NCI-H69 (cell line): ENCODE measurements around the gene CPZ.

Experiments used
- DNase-seq: peaks from one replicate; lab custom pipeline; 2025; lab: John Stamatoyannopoulos, UW

CPZ gene

DNA sequence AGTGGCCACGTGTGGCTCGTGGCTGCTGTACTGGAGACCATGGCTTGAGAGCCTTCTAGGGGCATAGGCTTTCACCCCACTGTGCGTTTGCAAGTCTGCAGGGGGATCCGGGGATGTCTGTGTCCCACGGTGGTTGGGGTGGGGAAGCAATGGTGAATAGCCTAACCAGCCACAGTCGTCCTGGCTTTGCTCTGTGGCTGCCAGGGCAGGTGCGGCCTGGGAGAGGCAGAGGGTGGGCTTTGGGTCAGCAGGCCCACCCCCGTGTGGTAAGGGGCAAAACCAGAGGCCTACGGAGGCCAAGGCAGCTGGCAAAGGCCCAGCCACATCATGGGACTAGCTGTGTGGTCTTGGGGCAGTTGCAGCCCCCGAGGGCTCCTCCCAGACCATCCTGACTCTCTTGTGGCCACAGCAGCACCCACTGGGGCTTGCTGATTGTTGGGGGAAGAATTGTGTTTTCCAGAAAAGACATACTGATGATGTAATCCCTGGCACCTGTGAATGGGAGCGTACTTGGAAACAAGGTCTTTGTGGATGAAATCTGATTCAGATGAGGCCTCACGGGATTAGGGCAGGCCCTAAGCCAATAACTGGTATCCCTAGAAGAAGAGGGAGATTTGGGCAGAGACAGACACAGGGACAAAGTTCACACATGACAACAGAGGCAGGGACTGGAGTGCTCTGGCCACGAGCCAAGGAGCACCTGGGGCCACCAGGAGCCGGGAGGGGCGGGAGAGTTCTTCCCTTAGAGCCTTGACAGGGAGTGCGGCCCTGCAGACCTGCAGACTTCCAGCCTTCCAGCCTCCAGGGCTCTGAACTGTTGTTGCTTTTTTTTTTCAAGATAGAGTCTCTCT is 2.9 kb downstream of the CPZ start:
- DNase-seq, result peak; percentile 88

DNA sequence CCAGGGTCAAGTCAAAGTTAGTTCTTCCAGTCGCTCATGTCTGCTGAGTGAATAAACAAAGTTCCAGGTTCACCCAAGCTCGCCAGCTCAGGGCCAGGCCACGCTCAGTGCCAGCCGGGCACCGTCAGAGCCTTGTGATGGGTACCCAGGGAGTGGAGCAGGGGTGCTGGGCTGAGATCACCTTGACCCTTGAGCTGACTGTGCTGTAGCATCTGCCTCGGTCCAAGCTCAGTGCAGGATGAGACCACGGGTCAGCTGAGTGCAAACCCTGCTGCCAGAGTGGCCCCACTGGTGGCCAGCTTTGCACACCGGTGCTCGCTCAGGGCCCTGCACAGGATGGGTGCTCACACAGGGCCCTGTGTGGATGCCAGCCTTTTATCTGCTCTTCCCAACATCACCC is 4.3 kb downstream of the CPZ start:
- no peak for DNase-seq

DNA sequence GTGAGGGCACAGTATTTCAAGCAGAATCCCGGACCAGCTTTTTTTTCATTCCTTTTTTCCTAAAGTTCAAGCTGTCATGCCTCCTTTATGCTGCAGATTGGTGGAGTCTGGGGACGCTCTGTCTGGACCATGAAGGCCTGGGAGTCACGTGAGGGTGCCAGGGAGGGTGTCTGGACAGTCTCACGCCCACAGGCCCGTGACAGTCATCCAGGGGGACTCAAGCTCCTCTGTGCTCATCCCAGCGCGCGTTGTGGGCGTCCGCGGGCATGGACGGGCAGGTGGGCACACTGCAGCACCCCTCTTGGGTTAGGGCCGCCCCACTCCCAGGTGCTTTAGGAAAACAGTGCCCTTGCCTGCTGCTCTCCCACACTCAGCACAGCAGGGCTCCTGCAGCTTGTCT is 4.8 kb downstream of the CPZ start:
- no peak for DNase-seq

DNA sequence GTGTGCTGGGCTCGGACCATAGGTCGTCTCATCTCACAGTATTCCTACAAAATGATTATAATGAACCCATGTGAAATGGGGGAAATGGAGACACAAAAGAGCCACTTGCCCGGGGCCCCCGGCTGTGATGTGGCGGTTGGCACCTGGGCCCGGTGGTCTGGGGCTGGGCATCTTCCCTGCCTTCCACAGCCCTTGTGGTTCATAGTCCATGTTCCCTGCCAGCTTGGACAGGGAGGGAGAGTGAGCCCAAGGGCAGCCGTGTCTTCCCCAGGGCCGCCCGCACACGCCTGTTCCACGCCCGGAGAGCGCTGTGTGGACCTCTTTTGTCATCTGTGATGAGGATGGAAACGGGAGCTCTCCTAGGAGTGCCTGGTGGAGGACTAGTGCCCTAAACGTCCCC is 5.2 kb downstream of the CPZ start:
- DNase-seq, result no peak

DNA sequence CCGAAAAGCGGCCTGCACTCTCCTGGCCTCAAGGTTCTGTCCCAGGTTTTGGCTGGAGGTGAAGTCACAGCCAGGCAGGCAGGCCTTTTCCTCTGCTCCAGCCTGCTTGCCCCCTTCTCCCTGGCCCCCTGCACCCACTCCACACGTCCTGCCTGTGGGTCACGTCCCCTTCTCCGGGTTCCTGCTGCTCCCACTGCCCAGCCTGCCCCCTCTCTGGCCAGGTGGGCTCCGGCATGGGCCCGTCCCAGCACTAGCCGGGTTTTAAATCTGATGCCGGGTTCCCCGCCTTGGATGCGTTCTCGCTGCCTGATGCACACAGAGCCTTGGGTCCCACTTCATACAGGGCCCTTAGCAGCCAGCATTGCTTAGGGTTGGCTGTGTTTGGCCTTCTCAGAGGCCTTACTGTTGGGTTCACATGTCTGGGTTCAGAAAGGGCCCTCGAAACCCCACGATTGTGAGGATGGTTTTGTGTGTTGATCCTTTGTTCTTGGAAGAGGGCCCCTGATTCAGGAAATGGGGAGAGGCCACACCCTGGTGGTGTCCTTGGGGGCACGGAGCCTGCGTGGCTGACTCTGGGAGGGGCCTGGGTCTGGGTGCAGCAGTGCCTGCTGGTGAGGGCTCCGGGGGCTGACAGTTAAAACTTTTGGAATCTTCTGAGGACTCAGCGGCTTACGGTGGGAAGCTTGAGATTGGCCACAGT is 6.0 kb downstream of the CPZ start:
- DNase-seq, result no peak

DNA sequence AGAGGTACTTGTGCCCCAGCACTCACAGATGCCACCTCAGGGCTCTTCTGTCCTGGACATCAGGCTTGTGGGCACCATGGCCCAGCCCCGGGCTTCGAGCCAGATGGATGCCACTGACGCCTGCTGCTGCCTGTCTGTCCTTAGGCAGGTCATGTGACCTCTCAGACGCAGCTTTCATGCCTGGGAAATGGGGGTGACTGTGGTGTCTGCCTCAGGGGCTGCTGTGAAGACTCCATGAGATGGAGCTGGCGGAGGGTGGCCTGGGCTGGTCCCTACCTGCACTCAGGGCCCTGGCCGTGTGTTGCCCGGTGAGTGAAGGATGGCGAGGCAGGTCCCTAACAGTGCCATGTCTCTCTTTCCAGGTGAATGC is 6.5 kb downstream of the CPZ start:
- no peak for DNase-seq

DNA sequence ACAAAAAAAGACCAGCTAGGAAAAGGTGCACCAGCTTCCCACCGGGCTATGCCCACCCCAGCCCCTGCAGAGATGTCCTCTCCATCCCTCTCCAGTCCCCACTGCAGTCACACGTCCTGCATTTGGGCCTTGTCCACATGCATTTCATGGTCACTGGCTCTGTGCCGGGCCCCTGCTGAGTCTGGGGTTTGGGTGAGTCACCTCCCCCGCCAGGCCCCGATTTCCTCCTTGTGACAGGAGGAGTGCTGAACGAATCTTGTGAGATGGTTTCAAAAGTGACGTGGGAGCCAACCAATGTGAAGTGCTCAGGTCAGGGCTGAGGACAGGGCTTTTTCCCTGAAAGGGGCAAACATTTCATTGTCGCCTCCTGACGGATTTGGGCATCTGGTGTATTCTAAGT is 7.1 kb downstream of the CPZ start:
- no peak for DNase-seq

DNA sequence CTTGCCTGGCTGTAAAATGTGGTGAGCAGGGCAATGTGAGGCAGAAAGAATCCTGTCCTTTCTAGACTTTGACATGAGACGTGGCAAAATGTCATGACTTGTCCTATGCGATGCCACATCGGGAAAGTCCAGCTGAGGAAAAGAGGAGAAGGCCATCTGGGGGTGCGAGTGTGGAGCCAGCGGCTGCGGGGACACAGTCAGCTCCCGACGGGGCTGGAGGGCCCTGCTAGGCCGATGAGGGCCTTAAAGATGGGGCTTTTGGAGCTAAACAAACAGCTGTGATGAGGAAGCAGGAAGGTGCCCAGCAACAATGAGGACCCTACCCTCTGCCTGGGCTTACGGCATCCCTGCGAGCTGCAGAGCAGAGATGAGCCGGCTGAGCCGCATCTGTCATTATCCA is 7.7 kb downstream of the CPZ start:
- DNase-seq, result no peak

DNA sequence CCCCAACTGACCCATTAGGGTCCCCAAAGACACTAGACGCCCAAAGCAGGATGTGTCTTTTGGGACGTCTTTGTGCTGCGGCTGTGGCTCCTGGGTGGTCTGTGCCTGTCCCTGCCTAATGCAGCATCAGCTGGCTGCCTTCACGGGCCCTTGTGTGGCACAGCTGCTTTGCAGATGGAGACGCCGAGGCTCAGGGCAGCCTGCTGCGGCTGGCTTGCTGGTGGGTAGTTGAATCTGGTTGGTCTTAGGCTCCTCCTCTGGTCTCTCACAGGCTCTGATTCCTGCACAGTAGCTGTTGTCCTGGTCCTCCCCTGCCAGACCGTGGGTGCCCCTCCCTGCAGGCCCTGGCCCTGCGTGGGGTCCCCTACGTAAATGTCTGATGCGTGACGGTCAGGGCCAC is 8.1 kb downstream of the CPZ start:
- DNase-seq, result no peak

DNA sequence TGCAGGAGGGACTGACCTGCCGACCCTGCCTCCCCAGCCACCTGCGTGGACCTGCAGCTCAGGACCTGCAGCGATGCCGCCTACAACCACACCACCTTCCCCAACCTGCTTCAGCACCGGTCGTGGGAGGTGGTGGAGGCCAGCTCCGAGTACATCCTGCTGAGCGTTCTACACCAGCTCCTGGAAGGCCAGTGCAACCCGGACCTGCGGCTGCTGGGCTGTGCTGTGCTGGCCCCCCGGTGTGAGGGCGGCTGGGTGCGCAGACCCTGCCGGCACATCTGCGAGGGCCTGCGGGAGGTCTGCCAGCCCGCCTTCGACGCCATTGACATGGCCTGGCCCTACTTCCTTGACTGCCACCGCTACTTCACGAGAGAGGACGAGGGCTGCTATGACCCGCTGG is 8.5 kb downstream of the CPZ start:
- DNase-seq, result no peak

DNA sequence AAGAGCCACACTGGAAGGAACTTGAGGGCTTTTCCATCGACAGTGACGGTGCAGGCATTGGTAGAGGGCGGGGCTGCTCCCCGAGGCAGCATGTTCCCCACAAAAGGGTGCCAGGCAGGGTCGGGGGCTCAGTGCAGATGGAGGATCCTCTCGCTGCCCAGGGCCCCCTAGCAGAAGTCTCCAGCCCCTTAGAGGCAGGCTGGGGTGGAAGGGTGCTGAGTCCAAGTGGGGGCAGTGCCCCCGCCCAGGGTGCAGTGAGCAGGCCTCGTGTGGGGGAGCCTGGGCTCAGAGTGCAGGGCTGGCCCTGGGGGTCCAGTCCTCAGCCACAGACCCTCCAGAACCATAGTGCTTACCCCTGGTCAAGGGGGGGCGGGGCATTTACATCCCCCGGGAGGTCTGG is 9.0 kb downstream of the CPZ start:
- no peak for DNase-seq

DNA sequence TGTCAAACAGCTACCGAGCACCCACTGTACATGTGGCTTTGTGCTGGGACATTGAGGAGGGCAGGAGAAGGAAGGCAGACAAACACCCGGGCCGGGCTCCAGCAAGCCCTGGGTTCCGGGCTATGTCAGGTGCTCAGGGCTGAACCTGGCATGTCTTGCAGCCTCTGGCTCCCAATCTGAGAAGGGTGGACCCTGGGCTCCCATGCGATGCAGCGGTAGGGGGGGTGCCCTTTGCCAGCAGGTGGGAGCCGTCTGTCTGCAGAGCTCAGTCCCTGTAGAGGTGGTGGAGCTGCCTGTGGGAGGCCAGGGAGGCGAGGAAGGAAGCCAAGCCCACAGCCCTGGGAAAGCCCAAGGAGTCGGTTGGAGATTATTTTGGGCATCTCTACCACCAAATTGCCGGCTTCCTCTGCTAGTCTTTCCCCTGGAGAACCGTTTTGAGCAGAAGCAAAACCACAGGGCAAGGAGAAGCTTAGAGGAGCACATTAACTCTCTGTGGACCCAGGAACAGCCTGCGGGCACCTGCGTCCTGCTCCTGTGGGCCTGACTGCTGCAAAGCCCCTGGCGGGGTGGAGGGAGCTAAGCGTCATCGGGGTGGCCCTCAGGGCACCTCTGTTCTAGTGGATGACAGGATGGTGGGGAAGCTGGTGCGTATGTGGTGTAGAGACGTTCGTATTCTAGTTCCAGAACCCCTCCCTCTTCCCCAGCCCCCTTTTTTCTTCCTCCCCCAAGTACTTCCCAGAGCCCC is 10.3 kb downstream of the CPZ start:
- DNase-seq, result no peak

DNA sequence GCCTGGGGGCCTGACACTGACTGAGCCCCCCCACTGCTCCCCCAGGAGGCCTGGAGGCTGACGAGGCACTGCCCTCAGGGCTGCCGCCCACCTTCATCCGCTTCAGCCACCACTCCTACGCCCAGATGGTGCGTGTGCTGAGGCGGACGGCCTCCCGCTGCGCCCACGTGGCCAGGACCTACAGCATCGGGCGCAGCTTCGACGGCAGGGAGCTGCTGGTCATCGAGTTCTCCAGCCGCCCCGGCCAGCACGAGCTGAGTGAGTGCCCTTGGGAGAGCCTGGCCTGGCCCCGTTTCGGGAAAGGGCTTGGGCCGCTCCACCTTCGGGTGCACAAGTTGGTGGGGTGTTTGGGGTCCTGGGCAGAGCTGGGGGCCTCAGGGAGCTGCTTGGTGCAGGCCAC is 11.4 kb downstream of the CPZ start:
- DNase-seq, result peak; percentile 37

DNA sequence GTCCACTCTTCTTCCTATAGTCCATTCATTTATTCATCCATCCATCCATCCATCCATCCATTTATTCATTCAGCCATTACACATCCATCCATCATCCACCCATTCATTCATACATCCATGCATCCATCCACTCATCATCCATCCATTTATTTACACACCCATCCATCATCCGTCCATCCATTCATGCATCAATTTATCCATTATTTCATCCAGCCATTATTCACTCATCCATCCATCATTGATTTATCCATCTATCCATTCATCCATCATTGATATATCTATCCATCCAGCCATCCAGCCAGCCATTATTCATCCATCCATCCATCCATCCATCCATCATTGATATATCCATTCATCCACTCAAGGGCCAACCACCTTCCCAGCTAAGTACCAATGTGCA is 12.7 kb downstream of the CPZ start:
- no peak for DNase-seq

DNA sequence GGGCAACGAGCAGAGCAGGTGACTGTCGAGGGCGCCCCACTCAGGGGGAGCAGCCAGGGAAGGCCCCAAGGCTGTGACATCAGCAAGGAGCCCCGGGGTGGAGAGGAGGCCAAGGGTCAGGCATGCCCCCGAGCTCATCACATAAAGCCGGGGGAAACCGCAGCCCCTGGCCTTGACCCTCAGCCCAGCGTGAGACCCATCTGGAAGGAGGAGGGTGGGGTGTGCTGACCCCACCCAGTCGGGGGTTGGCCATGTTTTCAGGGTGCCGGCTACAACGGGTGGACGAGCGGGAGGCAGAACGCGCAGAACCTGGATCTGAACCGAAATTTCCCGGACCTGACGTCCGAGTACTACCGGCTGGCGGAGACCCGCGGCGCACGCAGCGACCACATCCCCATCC is 13.9 kb downstream of the CPZ start:
- DNase-seq, result no peak

DNA sequence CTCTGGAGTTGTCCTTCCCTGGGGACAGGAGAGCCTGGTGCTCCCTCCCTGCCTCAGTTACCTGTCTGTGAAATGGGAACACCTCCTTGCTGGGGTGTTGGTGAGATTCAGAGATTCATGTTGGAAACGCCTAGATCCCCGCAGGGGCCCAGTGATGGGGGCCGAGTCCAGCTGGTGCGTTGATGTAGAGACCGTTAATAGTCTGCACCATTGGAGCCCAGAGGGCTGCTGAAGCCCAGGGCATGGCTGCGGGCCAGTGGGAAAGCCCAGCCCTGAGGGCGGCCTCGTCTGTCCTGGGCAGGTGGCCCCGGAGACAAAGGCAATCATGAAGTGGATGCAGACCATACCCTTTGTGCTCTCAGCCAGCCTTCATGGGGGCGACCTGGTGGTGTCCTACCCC is 14.4 kb downstream of the CPZ start:
- peak; percentile 57 for DNase-seq

DNA sequence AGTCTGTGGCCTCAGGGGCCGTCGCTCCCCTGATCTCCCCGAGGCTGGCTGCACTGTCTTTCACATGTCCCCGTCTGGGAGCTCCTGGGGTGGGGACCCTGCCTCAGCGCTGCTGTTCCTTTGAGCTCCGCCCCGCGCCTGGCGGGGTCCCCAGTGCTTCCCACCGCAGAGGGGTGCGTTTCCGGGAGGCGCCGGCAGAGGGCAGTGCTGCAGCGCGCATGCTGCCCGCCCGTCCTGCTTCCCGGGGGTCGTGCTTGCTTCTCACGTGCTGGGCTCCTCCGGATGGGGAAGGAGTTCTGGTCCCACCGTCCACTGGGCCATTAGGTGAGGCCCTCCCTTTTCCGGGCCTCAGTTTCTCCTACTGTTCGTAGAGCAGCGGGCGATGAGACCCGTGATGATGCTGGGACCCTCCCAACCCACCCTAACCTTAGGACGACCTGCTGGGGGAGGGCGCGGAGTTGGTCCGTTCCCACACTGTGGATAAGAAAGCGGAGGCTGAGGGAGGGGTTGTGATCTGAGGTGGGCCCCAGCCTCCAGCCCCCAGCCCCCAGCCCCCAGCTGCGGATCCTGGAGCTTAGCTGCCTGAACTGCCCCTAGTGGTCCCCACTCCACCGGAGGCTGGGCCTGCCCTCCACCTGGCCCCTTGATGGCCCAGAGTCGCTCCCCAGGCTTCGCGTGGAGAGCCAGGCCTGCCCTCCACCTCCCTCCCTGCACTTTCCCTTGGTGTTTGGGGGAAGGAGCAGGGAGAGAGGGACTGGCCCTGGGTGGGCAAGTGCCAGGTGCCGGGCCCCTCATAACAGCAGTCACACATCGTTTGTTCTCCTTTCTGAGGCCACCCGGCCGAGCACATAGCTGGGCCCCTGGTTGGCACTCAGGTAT is 15.3 kb downstream of the CPZ start:
- DNase-seq, result peak; percentile 56

DNA sequence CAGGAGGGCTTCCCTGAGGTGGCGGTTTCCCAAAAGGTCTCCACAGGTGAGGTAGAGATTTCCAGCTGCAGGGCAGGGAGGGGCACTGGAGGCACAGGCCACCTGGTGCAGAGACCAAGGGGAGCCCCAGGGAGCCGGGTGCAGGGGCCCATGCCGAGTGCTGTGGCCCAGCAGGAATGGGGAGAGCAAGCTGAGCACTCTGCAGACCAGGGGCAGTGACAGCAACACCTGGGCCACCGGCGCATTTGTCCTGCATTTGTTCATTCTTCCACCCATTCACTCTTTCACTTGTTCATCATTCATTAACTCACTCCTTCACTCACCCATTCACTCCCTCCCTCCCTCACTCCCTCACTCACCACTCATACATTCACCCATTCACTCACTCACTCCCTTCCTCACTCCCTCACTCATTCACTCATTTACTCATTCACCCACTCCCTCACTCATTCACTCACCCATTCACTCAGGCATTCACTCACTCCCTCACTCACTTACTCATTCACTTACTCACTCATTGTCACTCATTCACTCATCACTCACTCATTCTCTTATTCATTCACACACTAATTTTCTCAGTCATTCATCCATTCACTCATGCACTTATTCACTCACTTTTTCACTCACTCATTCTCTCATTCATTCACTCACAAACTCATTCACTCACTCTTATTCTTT is 16.3 kb downstream of the CPZ start:
- peak; percentile 21 for DNase-seq

DNA sequence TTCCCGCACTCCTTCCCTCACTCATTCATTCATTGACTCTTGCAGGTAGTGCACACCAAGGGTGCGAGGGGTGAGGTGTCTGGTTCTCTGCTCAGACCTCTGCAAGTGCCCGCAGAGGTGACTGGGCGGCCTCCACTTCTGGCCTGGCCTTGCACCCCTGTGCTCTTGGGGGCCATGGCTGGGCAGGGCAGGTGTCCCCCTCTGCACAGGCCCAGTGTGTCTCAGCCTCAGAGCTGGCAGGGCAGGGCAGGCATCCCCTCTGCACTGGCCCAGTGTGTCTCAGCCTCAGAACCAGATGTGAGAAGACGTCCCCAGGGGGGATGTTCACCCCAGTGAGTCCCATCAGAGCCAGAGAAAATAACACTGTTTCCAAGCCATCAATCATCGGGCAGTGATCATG is 16.8 kb downstream of the CPZ start:
- DNase-seq, result peak; percentile 6

DNA sequence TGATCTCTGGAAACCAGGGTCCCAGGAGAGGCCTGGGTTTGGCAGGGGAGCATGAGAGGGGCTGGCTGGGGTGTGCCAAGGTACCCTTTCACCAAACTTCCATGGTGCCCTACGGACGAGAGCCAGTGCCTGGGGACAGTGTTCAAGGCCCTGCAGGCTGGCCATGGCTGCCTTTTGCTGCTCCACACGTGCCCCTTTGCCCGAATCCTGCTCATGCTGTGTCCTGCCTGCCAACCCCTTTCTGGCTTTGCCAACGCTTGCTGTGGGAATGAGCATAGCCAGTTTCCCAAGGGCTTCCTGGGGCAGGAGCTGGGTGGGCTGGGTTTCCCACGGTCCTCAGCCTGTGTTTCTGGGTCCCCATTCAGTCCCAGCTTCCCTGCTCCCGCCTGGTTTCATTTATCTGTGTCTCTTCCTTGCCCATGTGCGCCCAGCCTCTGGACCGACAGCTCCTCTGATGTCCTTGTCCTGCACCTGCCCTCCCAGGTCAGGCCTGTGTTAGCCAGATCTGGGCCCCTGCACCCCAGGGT is 17.3 kb downstream of the CPZ start:
- peak; percentile 32 for DNase-seq
